GM19023 (cell line): ENCODE measurements around the gene SPATA24.
"Not testable (repeated sequence)": the region's sequence is repeated elsewhere in the genome, so short reads cannot be mapped to it uniquely, and the experiment has no call there.

Experiments
- ATAC-seq: cut with Tn5 transposase; IDR thresholded peaks from one replicate; pipeline ENCODE4 v1.9.1; 2021; ENCODE audit warnings: mild to moderate bottlenecking, moderate library complexity; ENCODE audit not compliant: unreplicated experiment

The SPATA24 gene

DNA sequence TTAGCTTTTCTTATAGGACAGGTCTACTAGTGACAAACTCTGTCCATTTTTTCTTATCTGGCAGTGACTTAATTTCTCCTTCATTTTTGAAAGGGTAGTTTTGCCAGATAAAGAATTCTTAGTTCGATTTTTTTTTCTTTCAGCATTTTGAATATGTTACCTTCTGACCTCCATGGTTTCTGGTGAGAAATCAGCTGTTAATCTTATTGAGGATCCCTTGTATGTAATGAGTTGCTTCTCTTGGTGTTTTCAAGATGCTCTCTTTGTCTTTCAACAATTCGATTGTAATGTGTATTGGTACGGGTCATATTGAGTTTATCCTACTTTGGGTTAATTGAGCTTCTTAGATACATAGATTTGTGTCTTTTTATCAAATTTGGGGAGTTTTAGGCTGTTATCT lies 49.7 kb downstream of the SPATA24 start:
- no peak for ATAC-seq

- ATAC-seq: not testable (repeated sequence)
Observed at GRCh38 chr5:139347863-139348262, 56.0 kb downstream of the SPATA24 start.
